Brain microvascular endothelial cell (primary cell): ENCODE results near the gene COX19.
"Not testable (repeated sequence)": the region's sequence is repeated elsewhere in the genome, so short reads cannot be mapped to it uniquely, and the experiment has no call there.

Source experiments
- DNase-seq: peaks from one replicate; pipeline ENCODE4 v3.0.0-alpha.2; 2020
- H3K27ac ChIP-seq: fragments of 250-450 bp; sonication (Bioruptor Pico); 2 replicates; pipeline ENCODE4 v1.5.1; 2020; ENCODE audit warnings: mild to moderate bottlenecking, moderate library complexity
- H3K27me3 ChIP-seq: fragments of 250-450 bp; sonication (Bioruptor Pico); replicated peaks from 2 replicates; pipeline ENCODE4 v1.5.1; 2020; ENCODE audit warnings: mild to moderate bottlenecking
- H3K36me3 ChIP-seq: fragments of 250-450 bp; sonication (Bioruptor Pico); replicated peaks from 2 replicates; pipeline ENCODE4 v1.5.1; 2020; ENCODE audit warnings: mild to moderate bottlenecking
- H3K4me3 ChIP-seq: 2 replicates; pipeline ENCODE4 v1.5.1; 2011; ENCODE audit warnings: low read depth, mild to moderate bottlenecking, control low read depth, low read length, moderate library complexity
- in situ Hi-C: cut with HindIII; loops from 2 replicates; pipeline ENCODE4 v1.10.0; 2017; ENCODE audit warnings: low sequenced_read_pairs, low pct_ligation_motif_present
- TF ChIP-seq, protein P1 (sequence below): IDR thresholded peaks from 2 replicates; pipeline ENCODE4 v1.5.1; 2011; ENCODE audit warnings: low read depth, mild to moderate bottlenecking, moderate library complexity, low read length, control low read depth, inconsistent platforms; ENCODE audit errors: missing control alignments

COX19 gene

DNA sequence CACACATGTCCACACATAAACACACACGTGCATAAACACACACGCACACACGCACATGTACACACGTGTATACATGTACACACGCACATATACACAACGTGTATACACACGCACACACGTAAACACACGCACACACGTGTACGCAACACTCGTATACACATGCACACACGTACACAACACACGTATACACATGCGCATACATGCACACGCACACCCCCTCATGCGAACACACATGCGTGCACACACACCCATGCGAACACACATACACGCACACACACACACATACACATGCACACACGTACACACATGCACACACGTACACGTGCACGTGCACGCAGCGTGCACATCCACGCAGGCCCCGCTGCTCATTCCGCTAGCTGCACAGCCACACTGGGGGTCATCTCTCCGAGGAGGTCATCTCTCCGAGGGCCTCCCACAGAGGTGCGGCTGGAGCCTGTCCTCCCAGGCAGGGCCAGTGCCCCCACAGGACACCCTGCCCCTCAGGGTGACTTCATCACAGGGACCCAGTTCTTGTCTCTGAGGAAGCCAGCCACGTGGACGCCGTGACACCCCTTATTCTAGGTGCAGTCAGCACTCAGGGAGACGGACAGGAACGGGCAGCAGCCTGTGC is 33.5 kb upstream of the COX19 start:
- Histone ChIP-seq H3K4me3 (no peak overlapping the region), H3K27ac (no peak overlapping the region), H3K27me3 (no peaks in the 10 kb centered on the region), H3K36me3 (peaks cover 3% of the 10 kb centered on the region)
- DNase-seq, result no peak
- in situ Hi-C loops, result no loop called here
- TF ChIP-seq, protein P1, sequence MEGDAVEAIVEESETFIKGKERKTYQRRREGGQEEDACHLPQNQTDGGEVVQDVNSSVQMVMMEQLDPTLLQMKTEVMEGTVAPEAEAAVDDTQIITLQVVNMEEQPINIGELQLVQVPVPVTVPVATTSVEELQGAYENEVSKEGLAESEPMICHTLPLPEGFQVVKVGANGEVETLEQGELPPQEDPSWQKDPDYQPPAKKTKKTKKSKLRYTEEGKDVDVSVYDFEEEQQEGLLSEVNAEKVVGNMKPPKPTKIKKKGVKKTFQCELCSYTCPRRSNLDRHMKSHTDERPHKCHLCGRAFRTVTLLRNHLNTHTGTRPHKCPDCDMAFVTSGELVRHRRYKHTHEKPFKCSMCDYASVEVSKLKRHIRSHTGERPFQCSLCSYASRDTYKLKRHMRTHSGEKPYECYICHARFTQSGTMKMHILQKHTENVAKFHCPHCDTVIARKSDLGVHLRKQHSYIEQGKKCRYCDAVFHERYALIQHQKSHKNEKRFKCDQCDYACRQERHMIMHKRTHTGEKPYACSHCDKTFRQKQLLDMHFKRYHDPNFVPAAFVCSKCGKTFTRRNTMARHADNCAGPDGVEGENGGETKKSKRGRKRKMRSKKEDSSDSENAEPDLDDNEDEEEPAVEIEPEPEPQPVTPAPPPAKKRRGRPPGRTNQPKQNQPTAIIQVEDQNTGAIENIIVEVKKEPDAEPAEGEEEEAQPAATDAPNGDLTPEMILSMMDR, result no peak

DNA sequence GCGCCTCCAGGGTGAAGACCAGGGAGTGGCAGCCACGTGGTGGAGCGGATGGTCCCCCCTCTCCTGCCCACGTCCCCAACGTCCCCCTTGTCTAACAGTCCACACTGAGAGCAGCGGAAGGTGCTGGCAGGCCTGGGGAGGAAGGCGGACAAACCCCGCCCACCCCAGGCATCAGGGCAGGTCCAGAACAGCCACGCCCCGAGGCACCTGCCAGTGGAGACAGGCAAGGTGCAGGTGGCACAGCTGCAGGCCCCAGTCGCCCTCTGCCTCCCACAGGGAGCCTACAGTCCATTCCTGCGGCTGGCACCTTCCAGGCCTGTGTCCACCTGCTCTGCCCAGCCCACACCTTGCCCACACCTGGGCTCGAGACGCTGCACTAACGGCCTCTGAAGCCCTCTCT is 32.6 kb upstream of the COX19 start:
- Histone ChIP-seq H3K4me3 (no peak overlapping the region), H3K27ac (no peak overlapping the region), H3K36me3 (peaks cover 3% of the 10 kb centered on the region), H3K27me3 (no peaks in the 10 kb centered on the region)
- DNase-seq, result no peak
- TF ChIP-seq, protein P1, result no peak
- in situ Hi-C loops, result no loop called here

DNA sequence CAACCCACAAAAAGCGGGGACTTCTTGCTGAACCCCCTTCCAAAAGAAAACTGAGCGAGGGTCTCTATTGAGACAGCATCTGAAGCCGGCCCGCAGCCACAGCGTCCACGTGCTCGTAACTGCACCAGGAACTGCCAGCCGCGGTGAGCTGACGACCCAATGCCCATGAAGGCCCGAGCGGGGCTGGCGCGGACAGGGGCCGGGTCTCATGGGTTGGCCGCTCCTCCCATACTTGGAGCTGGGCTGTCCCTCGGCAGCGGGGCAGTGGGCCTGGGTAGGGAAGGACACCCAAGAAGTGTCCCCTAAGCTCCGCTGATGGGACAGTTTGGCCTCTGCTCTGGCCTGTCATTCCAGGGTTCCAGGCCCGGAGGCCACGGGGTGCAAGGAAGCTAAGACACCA is 30.0 kb upstream of the COX19 start:
- in situ Hi-C loops, result no loop called here
- Histone ChIP-seq H3K36me3 (peaks cover 3% of the 10 kb centered on the region), H3K27me3 (no peaks in the 10 kb centered on the region), H3K27ac (no peak overlapping the region), H3K4me3 (no peak overlapping the region)
- no peak for DNase-seq
- TF ChIP-seq, protein P1, result no peak

DNA sequence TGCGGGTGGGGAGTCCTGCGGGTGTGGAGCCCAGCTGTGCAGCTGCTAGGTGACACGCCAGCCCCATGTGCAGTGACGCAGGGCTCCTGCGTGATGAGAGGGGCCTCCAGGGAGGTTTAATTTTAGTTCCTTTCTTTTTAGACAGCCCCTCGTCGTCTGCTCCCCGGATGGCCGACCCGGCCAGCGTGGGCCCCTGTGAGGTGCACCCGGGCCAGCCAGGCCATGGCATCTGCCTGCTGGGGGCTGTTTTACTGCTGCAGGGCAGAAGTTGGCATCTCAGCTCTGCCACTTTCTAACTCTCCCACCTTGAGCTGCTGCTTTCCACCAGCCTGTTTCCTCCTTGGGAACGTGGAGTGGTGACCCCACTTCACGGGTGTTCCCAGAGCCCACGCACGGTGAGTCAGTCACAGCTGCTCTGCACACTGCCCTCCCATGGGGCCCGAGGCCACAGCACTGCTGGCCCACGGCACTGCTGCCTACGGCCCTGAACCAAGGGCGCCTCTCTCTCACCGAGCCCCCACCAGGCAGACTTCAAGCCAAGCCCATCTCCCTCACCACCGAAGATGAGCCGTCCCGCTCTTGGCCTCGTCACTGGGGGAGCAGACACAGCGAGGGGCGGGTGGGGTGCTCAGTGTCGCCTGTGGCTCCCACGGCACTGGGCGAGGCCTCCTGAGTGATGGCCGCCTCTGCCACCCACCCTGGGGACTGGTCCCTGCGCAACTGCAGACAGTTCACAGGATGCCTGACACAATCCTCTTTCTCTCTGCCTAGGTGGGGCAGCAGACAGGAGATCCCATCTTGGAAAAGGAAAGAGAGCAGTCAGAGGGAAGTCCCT is 28.9 kb upstream of the COX19 start:
- no peak for DNase-seq
- Histone ChIP-seq H3K27me3 (no peaks in the 10 kb centered on the region), H3K27ac (no peak overlapping the region), H3K4me3 (no peak overlapping the region), H3K36me3 (no peaks in the 10 kb centered on the region)
- TF ChIP-seq, protein P1, result no peak
- in situ Hi-C loops, result no loop called here

GRCh38 chr7:1002445-1002844 is 27.1 kb upstream of the COX19 start:
- in situ Hi-C loops, result not testable (repeated sequence)

GRCh38 chr7:1002026-1002425 is 26.7 kb upstream of the COX19 start:
- H3K27me3 ChIP-seq, DNase-seq, H3K36me3 ChIP-seq, H3K4me3 ChIP-seq, in situ Hi-C loops, H3K27ac ChIP-seq: not testable (repeated sequence)

More at GRCh38 chr7:1002445-1002844, 27.1 kb upstream of the COX19 start:
- H3K27ac ChIP-seq, H3K4me3 ChIP-seq, DNase-seq, H3K36me3 ChIP-seq, H3K27me3 ChIP-seq: not testable (repeated sequence)

DNA sequence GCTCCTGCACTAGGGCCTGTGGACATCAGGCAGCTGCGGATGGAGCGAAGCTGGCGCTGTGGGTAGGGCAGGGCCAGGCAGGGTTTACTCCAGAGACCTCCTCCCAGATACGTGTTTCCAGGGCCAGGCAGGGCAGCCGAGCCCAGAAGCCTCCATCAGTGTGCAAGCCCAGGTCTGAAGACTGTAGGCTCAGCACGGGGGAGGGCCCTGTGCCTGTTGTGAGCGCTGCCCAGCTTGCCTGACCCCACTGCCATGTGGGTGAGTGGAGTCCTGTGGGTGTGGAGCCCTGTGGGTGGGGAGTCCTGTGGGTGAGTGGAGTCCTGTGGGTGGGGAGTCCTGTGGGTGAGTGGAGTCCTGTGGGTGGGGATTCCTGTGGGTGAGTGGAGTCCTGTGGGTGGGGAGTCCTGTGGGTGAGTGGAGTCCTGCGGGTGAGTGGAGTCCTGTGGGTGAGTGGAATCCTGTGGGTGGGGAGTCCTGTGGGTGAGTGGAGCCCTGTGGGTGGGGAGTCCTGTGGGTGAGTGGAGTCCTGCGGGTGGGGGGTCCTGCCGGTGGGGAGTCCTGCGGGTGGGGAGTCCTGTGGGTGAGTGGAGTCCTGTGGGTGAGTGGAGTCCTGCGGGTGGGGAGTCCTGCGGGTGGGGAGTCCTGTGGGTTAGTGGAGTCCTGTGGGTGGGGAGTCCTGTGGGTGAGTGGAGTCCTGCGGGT is 25.9 kb upstream of the COX19 start:
- H3K27ac ChIP-seq, H3K36me3 ChIP-seq, H3K27me3 ChIP-seq, in situ Hi-C loops, H3K4me3 ChIP-seq, DNase-seq: not testable (repeated sequence)
